Brain pericyte (primary cell): ENCODE measurements around the gene DNMBP.
A peak's percentile ranks its signal among the peaks of the same experiment; 100 is the strongest.
"Not testable (repeated sequence)": the region's sequence is repeated elsewhere in the genome, so short reads cannot be mapped to it uniquely, and the experiment has no call there.

ENCODE experiments used
- DNase-seq: peaks from one replicate; pipeline ENCODE4 v3.0.0-alpha.2; 2012; ENCODE audit warnings: low read depth, low spot score

Gene DNMBP

GRCh38 chr10:99914236-99914635, 95.5 kb downstream of the DNMBP start:
- DNase-seq = no peak

GRCh38 chr10:99913831-99914235, 95.9 kb downstream of the DNMBP start:
- DNase-seq = no peak

- no peak for DNase-seq
Observed at GRCh38 chr10:99912041-99912440, 97.7 kb downstream of the DNMBP start.

GRCh38 chr10:99908512-99908911, 101.2 kb downstream of the DNMBP start:
- no peak for DNase-seq

GRCh38 chr10:99906470-99906869, 103.3 kb downstream of the DNMBP start:
- peak; percentile 92 for DNase-seq

- no peak for DNase-seq
Observed at GRCh38 chr10:99905971-99906370, 103.8 kb downstream of the DNMBP start.

GRCh38 chr10:99895867-99896266, 113.9 kb downstream of the DNMBP start:
- DNase-seq = no peak

GRCh38 chr10:99895066-99895465, 114.7 kb downstream of the DNMBP start:
- not testable (repeated sequence) for DNase-seq

GRCh38 chr10:99894613-99895012, 115.1 kb downstream of the DNMBP start:
- DNase-seq = no peak

- no peak for DNase-seq
Observed at GRCh38 chr10:99888622-99889021, 121.1 kb downstream of the DNMBP start.

- no peak for DNase-seq
Observed at GRCh38 chr10:99883523-99883922, 126.2 kb downstream of the DNMBP start.

- DNase-seq = no peak
Observed at GRCh38 chr10:99881371-99881770, 128.4 kb downstream of the DNMBP start.

GRCh38 chr10:99880080-99880835, 129.5 kb downstream of the DNMBP start:
- DNase-seq = no peak

GRCh38 chr10:99875473-99875872, 134.3 kb downstream of the DNMBP start:
- no peak for DNase-seq

- no peak for DNase-seq
Observed at GRCh38 chr10:99874341-99875085, 135.2 kb downstream of the DNMBP start.

- no peak for DNase-seq
Observed at GRCh38 chr10:99873846-99874245, 135.9 kb downstream of the DNMBP start.

- DNase-seq = no peak
Observed at GRCh38 chr10:99872367-99873162, 137.2 kb downstream of the DNMBP start.

GRCh38 chr10:99870123-99870730, 139.5 kb downstream of the DNMBP start:
- no peak for DNase-seq

- DNase-seq = no peak
Observed at GRCh38 chr10:99869581-99870122, 140.1 kb downstream of the DNMBP start.

GRCh38 chr10:99867250-99867649, 142.5 kb downstream of the DNMBP start:
- DNase-seq = not testable (repeated sequence)

GRCh38 chr10:99863535-99864240, 146.1 kb downstream of the DNMBP start:
- not testable (repeated sequence) for DNase-seq
